ENCODE data around the gene PDILT.
A peak's percentile ranks its signal among the peaks of the same experiment; 100 is the strongest.
"Not testable (repeated sequence)": the region's sequence is repeated elsewhere in the genome, so short reads cannot be mapped to it uniquely, and the experiment has no call there.

PDILT gene

GRCh38 chr16:20404637-20405036, at the start of gene PDILT:
TSS of gene PDILT (minus strand) at chr16:20404737. CDS start at chr16:20399300, 5,437 bp downstream.
- peak; percentile 21 for DNase-seq (ENCODE audit: low spot score)

DNA sequence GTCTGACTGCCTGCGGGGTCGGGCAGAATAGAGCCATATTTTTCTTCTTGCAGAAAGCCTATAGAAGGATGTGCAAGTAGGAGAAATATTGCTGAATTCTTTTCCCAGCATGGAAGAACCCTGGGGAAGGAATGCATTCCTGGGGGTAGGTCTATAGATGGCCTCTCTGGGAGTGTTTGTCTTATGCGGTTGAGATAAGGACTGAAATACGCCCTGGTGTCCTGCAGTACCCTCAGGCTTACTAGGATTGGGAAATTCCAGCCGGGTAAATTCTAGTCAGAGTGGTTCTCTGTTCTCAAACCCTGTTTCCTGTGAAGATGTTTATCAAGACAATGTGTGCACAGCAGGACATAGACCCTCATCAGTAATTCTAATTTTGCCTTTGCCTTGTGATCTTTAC, 49.1 kb upstream of the PDILT start:
- DNase-seq (ENCODE audit: low spot score), result not testable (repeated sequence)

DNA sequence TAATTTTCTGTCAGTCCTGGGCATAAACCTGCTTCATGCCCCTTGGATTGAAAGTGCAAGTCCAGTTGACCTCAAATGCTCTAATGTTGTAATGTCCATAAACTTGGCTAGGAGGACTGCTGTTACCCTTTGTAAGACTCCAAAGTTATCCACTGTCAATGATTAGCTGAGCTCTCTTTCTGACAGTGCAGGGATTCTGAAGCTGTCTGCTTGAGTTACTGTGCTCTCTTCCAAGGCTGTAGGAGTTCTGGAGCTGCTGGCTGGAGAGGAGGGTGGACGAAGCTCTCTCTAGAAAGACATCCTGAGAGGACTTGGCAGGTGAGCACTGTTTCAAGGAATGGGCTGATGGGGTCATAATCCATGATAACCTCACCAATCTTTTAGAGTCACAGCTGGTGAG, 46.8 kb upstream of the PDILT start, which contains the start of gene ACSM2A:
Gene ACSM2A (plus strand): TSS at position 158 of the 400 bp plus-strand sequence. CDS start 8,594 bp downstream, outside the sequence.
- DNase-seq (ENCODE audit: low spot score), result not testable (repeated sequence)

DNA sequence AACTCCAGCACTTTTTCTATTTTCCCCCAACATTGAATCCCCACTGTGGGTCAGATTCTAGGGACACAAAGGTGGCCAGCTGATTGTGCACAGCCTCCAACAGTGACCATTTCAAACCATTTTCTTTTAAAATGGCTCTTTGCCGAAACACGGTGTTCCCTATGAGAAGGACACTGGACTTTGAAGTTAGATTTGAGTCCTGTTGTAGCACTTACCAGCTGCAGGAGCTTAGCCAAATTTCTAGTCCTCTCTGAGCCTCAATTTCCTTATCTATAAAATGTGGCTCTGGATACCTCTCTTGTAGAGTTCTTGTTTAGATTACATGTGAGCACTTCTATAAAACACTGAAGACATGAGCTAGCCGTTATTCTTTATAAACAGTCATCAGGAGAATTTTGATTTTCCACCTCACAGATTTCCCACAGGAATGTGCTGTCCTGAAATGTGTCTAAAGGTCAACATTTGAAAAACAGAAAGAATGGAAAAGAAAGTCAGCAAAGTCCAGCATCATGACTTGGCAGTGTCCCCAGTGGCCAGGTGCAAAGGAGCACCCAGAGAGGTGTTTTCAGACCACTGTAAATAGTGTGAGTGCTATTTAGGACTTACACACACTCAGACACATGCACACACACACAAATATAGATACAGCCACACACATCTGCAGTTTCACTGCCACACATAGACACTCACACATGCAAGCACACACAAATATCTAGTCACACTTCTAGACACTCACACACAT, 42.3 kb upstream of the PDILT start:
- DNase-seq (ENCODE audit: low spot score), result not testable (repeated sequence)

DNA sequence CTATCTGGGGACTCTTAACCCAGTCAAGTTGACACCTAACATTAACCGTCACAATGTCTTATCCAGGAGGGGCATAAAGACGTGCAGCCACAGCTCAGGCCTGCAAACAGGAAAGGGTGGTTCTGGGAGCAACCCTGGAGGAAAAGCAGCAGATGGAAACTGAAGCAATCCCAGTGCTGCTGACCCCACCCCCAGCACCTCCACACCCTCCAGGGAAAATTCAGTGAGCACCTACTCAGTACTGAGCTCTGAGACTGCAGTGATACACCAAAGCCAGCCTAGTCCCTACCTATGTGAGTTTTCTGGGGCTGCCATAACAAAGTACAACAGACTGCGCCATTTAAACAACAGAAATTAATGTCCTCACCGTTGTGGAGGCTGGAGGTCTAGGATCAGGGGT, 37.3 kb upstream of the PDILT start:
- not testable (repeated sequence) for DNase-seq (ENCODE audit: low spot score)

GRCh38 chr16:20441191-20441590, 36.7 kb upstream of the PDILT start:
- no peak for DNase-seq (ENCODE audit: low spot score)

- not testable (repeated sequence) for DNase-seq (ENCODE audit: low spot score)
Observed at GRCh38 chr16:20440731-20441130, 36.2 kb upstream of the PDILT start.

DNA sequence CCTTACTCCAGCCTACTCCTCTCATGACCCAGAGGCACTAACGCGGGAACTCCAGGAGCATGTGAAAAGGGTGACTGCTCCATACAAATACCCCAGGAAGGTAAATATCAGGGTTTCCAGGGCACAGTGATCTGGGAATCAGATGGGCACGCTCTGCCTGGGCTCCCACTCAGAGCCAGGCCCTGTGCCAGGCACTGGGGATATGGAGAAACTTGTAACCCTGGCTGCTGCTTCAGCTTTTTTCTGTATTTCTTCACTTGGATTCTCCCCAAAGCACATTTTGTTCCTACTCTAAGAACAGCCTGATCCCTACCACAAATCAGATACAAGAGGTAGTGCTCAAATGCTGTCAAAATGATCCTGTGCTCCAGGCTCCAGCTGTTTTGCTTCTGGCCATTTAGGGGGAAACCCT, 35.3 kb upstream of the PDILT start:
- DNase-seq (ENCODE audit: low spot score), result not testable (repeated sequence)

GRCh38 chr16:20438950-20439349, 34.4 kb upstream of the PDILT start:
- DNase-seq (ENCODE audit: low spot score), result not testable (repeated sequence)

DNA sequence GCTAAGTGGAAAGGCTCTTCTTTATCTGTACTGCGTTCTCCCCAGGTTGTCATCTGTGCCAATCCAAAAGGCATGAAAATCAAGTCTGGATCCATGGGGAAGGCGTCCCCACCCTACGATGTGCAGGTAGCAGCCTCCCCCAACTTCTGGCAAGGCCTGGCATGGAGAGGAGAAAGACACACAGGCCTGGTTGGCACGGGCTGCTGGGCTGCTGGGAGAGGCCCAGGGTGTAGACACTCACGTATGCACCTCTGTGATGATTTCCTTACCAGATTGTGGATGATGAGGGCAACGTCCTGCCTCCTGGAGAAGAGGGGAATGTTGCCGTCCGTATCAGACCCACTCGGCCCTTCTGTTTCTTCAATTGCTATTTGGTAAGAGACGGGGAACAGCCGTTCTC, 26.4 kb upstream of the PDILT start:
- no peak for DNase-seq (ENCODE audit: low spot score)

GRCh38 chr16:20430480-20430879, 25.9 kb upstream of the PDILT start:
- DNase-seq (ENCODE audit: low spot score), result not testable (repeated sequence)

GRCh38 chr16:20429499-20429898, 25.0 kb upstream of the PDILT start:
- DNase-seq (ENCODE audit: low spot score), result not testable (repeated sequence)

GRCh38 chr16:20427401-20427797, 22.9 kb upstream of the PDILT start:
- DNase-seq (ENCODE audit: low spot score), result not testable (repeated sequence)

- no peak for DNase-seq (ENCODE audit: low spot score)
Observed at GRCh38 chr16:20424129-20424866, 19.8 kb upstream of the PDILT start.

DNA sequence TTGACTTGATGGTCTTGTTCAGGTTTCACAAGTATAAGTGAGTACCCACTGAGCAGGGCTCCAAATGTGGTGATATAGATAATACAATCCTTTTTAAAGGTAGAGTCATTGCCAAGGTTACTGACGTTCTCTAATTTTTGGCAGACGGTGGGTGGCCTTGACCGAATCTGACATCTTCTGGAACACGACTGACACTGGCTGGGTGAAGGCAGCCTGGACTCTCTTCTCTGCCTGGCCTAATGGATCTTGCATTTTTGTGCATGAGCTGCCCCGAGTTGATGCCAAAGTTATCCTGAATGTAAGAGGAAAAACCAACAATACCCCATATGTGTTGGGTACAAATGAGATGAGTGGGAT, 19.2 kb upstream of the PDILT start:
- not testable (repeated sequence) for DNase-seq (ENCODE audit: low spot score)

DNA sequence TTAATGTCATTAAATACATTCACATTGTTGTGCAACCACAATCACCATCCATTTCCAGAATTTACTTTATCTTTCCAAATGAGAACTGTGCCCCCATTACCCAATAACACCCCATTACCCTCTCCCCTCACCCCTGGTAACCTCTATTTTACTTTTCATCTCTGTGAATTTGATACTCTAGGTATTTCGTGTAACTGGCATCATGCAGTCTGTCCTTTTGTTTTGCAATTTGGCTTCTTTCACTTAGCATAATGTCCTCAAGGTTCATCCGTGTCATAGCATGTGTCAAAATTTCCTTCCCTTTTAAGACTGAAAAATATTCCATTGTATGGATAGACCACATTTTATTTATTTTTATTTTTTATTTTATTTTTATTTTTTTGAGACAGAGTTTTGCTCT, 17.2 kb upstream of the PDILT start:
- DNase-seq (ENCODE audit: low spot score), result not testable (repeated sequence)

GRCh38 chr16:20419093-20419492, 14.6 kb upstream of the PDILT start:
- DNase-seq (ENCODE audit: low spot score), result not testable (repeated sequence)

GRCh38 chr16:20415541-20415940, 11.0 kb upstream of the PDILT start:
- no peak for DNase-seq (ENCODE audit: low spot score)

DNA sequence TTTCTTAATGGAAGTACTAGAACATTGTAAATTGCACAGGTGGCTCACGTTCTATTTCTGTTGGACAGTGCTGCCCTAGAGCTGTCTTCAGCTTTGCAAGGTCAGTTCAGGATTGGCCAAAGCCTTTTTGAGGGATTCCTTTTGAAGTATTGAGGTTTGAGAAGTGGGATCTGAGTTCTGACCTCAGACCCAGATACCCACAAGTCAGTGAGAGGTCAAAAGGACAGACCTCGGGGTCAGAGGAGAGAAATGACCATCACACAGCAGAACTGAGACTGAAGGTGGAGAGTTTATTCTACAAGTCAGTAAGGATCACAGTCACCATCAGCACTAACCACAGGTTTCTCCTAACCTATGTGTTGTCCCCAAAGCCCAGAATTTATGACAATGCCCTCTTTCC, 6.5 kb upstream of the PDILT start:
- no peak for DNase-seq (ENCODE audit: low spot score)

GRCh38 chr16:20410121-20410723, 5.7 kb upstream of the PDILT start:
- no peak for DNase-seq (ENCODE audit: low spot score)

GRCh38 chr16:20409398-20410120, 5.0 kb upstream of the PDILT start, which contains the start of gene ACSM5:
TSS of gene ACSM5 (plus strand) at chr16:20409534. CDS start at chr16:20411485, 1,951 bp downstream.
- no peak for DNase-seq (ENCODE audit: low spot score)

DNA sequence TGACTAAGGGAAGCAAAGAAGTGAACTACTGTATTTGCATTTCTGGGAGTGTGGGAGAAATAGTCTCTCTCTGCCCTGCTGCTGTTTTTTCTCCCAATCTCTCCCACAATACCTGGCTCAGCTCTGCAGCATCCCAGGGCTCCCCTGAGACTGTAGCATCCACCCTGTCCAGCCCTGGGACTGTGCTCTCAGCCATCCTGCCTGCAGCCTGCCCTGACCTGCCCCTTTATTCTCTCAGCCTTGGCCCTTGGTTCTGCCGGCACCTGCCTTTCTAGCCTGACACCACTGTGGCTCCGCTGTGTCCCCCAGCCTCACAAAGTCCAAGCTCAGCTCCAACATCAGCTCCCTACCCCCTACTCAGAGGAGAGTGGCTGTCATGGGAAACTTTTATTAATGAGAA, 1.9 kb downstream of the PDILT start:
- DNase-seq (ENCODE audit: low spot score), result peak; percentile 29

All from ecto neural progenitor cell (in vitro differentiated cells).